ENCODE measurements around the gene LENG1.

DNA sequence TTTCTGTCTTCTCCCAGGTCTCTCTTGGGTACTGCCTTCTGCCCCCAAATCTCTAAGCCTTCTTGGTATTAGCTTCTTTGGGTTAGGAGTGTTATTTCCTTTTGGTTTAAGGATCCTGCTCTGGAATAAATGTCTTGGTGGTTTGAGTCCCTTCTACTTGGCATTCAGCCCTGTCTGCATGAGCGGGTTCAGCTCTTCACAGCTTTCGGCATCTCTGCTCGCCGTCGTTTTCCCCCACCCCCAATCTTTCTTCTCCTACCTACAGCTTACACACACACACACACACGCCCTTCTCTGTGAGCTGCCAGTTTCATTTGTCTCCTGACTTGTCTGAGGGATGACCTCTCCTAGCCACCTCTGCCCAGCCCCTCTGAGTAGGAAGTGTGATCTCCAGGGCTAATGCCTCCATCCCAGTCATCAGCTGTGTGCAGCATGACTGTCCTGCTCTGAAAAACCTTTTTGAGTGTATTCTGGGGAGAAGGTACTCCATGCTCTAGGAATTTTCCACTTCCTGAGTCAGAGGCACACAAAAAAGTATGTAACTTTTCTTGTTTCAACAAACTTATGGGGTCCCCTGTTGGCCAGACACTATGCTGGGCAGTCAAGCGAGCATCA is 17.2 kb downstream of the LENG1 start:
- TF ChIP-seq POLR2AphosphoS5 (IDR thresholded peaks at IDR 0.05; ENCODE audit: insufficient read depth, low read depth, low read length) (no peak), EZH2 (IDR thresholded peaks at IDR 0.05; ENCODE audit: borderline replicate concordance, low read depth, low read length, severe bottlenecking) (no peak), POLR2A (IDR thresholded peaks at IDR 0.05; ENCODE audit: low read depth, low read length) (no peak), JUN (IDR thresholded peaks at IDR 0.05; ENCODE audit: borderline replicate concordance, insufficient read depth, insufficient read length, low read depth) (no peak), GATA2 (IDR thresholded peaks at IDR 0.05; ENCODE audit: insufficient read depth, insufficient read length, low read depth, low read length) (no peak), MYC (IDR thresholded peaks at IDR 0.05; ENCODE audit: low read depth, low read length) (no peak), FOS (IDR thresholded peaks at IDR 0.05; ENCODE audit: borderline replicate concordance, insufficient read depth, low read length) (no peak)
- TF ChIP-seq, protein P1, sequence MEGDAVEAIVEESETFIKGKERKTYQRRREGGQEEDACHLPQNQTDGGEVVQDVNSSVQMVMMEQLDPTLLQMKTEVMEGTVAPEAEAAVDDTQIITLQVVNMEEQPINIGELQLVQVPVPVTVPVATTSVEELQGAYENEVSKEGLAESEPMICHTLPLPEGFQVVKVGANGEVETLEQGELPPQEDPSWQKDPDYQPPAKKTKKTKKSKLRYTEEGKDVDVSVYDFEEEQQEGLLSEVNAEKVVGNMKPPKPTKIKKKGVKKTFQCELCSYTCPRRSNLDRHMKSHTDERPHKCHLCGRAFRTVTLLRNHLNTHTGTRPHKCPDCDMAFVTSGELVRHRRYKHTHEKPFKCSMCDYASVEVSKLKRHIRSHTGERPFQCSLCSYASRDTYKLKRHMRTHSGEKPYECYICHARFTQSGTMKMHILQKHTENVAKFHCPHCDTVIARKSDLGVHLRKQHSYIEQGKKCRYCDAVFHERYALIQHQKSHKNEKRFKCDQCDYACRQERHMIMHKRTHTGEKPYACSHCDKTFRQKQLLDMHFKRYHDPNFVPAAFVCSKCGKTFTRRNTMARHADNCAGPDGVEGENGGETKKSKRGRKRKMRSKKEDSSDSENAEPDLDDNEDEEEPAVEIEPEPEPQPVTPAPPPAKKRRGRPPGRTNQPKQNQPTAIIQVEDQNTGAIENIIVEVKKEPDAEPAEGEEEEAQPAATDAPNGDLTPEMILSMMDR (IDR thresholded peaks at IDR 0.05; ENCODE audit: extremely low read depth in 1 of 2, insufficient read depth in 1 of 2, low read depth in 1 of 2, low read length in 2 of 2) = no peak
- TF ChIP-seq, protein P2, sequence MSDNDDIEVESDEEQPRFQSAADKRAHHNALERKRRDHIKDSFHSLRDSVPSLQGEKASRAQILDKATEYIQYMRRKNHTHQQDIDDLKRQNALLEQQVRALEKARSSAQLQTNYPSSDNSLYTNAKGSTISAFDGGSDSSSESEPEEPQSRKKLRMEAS (IDR thresholded peaks at IDR 0.05; ENCODE audit: insufficient read depth, insufficient read length) = no peak
